CD14-positive monocyte (primary cell): Measurements from ENCODE around the gene TRAK2. TPM values are rescaled to one million over a fixed set of nuclear protein-coding genes. Genes with fewer than 3 reads are reported as not detected.
A peak's percentile ranks its signal among the peaks of the same experiment; 100 is the strongest.

Source experiments
- DNase-seq, 3 donors: peaks; one replicate each; pipeline ENCODE4 v3.0.0-alpha.2; 2011 to 2022
- H2AFZ ChIP-seq: 2 replicates; pipeline ENCODE4 v1.6.0; 2012; ENCODE audit warnings: mild to moderate bottlenecking, low read depth, low read length, inconsistent platforms; ENCODE audit not compliant: insufficient read depth, poor library complexity, severe bottlenecking
- H3K27ac ChIP-seq, 2 donors: 1 replicate in 1 of 2; 2 replicates in 1 of 2; pipeline ENCODE4 v1.5.1; 2012 to 2013; ENCODE audit warnings: low read length in 2 of 2, control low read depth in 1 of 2, inconsistent platforms in 1 of 2, low read depth in 1 of 2, mild to moderate bottlenecking in 1 of 2
- H3K27me3 ChIP-seq, 2 donors: one replicate each; pipeline versions ENCODE4 v1.6.0 to v1.6.1; 2011 to 2013; ENCODE audit warnings: low read length in 2 of 2; ENCODE audit not compliant: control insufficient read depth in 2 of 2, insufficient read depth in 2 of 2
- H3K36me3 ChIP-seq, 2 donors: replicated peaks in 1 of 2; 1 replicate in 1 of 2; 2 replicates in 1 of 2; pipeline versions ENCODE4 v1.5.1 to v1.6.1; 2012 to 2013; ENCODE audit warnings: low read length in 2 of 2, control low read depth in 1 of 2, inconsistent platforms in 1 of 2, mild to moderate bottlenecking in 1 of 2; ENCODE audit not compliant: insufficient read depth in 2 of 2, control insufficient read depth in 1 of 2
- H3K4me1 ChIP-seq, 2 donors: 1 replicate in 1 of 2; 2 replicates in 1 of 2; pipeline versions ENCODE4 v1.5.1 to v1.6.1; 2012 to 2013; ENCODE audit warnings: low read length in 2 of 2, control low read depth in 1 of 2, inconsistent platforms in 1 of 2, mild to moderate bottlenecking in 1 of 2, moderate library complexity in 1 of 2; ENCODE audit not compliant: insufficient read depth in 2 of 2, control insufficient read depth in 1 of 2
- H3K4me2 ChIP-seq: replicated peaks from 2 replicates; pipeline ENCODE3; 2012; ENCODE audit warnings: low read length, moderate library complexity, mild to moderate bottlenecking; ENCODE audit not compliant: poor library complexity, severe bottlenecking; ENCODE audit errors: extremely low read depth
- H3K4me3 ChIP-seq, 3 experiments: fragments of 200-600 bp in 1 of 3; sonication (generic) in 1 of 3; replicated peaks in 1 of 3; 1 replicate in 2 of 3; 2 replicates in 1 of 3; pipeline ENCODE4 v1.5.1; 2011 to 2013; ENCODE audit warnings: low read length in 3 of 3, mild to moderate bottlenecking in 3 of 3, control low read depth in 2 of 3, low read depth in 2 of 3, inconsistent platforms in 1 of 3, moderate library complexity in 1 of 3
- H3K79me2 ChIP-seq: 2 replicates; pipeline ENCODE4 v1.6.0; 2012; ENCODE audit warnings: mild to moderate bottlenecking, control low read depth, inconsistent platforms, low read length, moderate library complexity; ENCODE audit not compliant: insufficient read depth
- H3K9ac ChIP-seq: 2 replicates; pipeline ENCODE4 v1.6.0; 2017; ENCODE audit warnings: low read length, mild to moderate bottlenecking; ENCODE audit not compliant: insufficient read depth, poor library complexity, severe bottlenecking
- H3K9me3 ChIP-seq, 2 donors: replicated peaks in 1 of 2; 1 replicate in 1 of 2; 2 replicates in 1 of 2; pipeline versions ENCODE4 v1.5.1 to v1.6.1; 2012 to 2013; ENCODE audit warnings: low read length in 2 of 2, control low read depth in 1 of 2; ENCODE audit not compliant: control insufficient read depth in 1 of 2, insufficient read depth in 1 of 2
- H4K20me1 ChIP-seq: 2 replicates; pipeline ENCODE4 v1.6.0; 2012; ENCODE audit warnings: mild to moderate bottlenecking, low read length, control low read depth, moderate library complexity; ENCODE audit not compliant: insufficient read depth
- H3K27ac Mint-ChIP-seq, 7 donors: one replicate each; pipeline ENCODE4 v1.8.0; 2020; ENCODE audit warnings: mild to moderate bottlenecking in 7 of 7, mixed read lengths in 7 of 7, moderate library complexity in 6 of 7, inconsistent platforms in 2 of 7
- H3K27me3 Mint-ChIP-seq, 3 donors: one replicate each; pipeline ENCODE4 v1.8.0; 2021 to 2022; ENCODE audit warnings: low read depth in 3 of 3, mild to moderate bottlenecking in 3 of 3, mixed read lengths in 3 of 3, moderate library complexity in 3 of 3, inconsistent platforms in 1 of 3
- H3K36me3 Mint-ChIP-seq, 2 donors: one replicate each; pipeline ENCODE4 v1.8.0; 2020; ENCODE audit warnings: mixed read lengths in 2 of 2, inconsistent platforms in 1 of 2, mild to moderate bottlenecking in 1 of 2
- H3K4me1 Mint-ChIP-seq: one replicate; pipeline ENCODE4 v1.8.0; 2020; ENCODE audit warnings: mild to moderate bottlenecking, mixed read lengths
- H3K4me3 Mint-ChIP-seq, 2 donors: one replicate each; pipeline ENCODE4 v1.8.0; 2020; ENCODE audit warnings: mild to moderate bottlenecking in 2 of 2, mixed read lengths in 2 of 2, moderate library complexity in 1 of 2
- H3K9me3 Mint-ChIP-seq, 7 donors: one replicate each; pipeline ENCODE4 v1.8.0; 2020 to 2022; ENCODE audit warnings: mixed read lengths in 7 of 7, mild to moderate bottlenecking in 6 of 7, moderate library complexity in 6 of 7, inconsistent platforms in 2 of 7
- CTCF ChIP-seq: fragments of 200-600 bp; IDR thresholded peaks from one replicate; pipeline ENCODE4 v1.8.0; 2022; ENCODE audit warnings: antibody characterized with exemption, mild to moderate bottlenecking
- WGBS: methylation state at CpG from one replicate; pipeline ENCODE4 v1.1.5; 2013; ENCODE audit warnings: missing lambda C conversion rate; ENCODE audit not compliant: insufficient coverage; 5-methylcytosine and 5-hydroxymethylcytosine counted together
- intact Hi-C, 2 donors: fragments of 100-400 bp; cut with micrococcal nuclease; formaldehyde crosslinking; loops; one replicate each; pipeline versions ENCODE4 v1.15.0 to v1.15.1; 2023
- polyA plus RNA-seq, 3 donors: library from polyadenylated mRNA; depleted of rRNA in 1 of 3; unstranded in 2 of 3; stranded (reverse) in 1 of 3; fragments of 300-500 nt in 2 of 3; fragments of >200 nt in 1 of 3; fragmentation: Illumina TruSeq in 2 of 3; gene quantifications; 1 replicate in 2 of 3; 2 replicates in 1 of 3; pipeline ENCODE4 v1.2.3, GENCODE V29; 2012 to 2021

The TRAK2 gene
- polyA plus RNA-seq, 3 donors = 7.6 to 16.8 (median 15.3) TPM

- no peak for DNase-seq
- peaks cover 0 to 7% (median 5%) of the 10 kb centered on the region in 7 donors for H3K9me3 Mint-ChIP-seq
- no peaks in the 10 kb centered on the region for H3K27me3 Mint-ChIP-seq
- TF ChIP-seq CTCF = no peak
- Histone ChIP-seq H3K79me2 (peaks cover 17% of the 10 kb centered on the region), H3K4me1 (no peaks in the 10 kb centered on the region), H3K27ac (no peak overlapping the region), H3K27me3 (no peaks in the 10 kb centered on the region), H3K4me3 (no peak overlapping the region), H3K9me3 (no peaks in the 10 kb centered on the region), H3K4me2 (no peak overlapping the region), H3K9ac (no peak overlapping the region), H4K20me1 (peaks cover 26% of the 10 kb centered on the region), H3K36me3 (no peaks in the 10 kb centered on the region), H2AFZ (no peak overlapping the region)
- 96% methylated on average over 6 of the region's 9 CpGs for WGBS
- intact Hi-C loops = no loop called here
- no peak overlapping the region for H3K4me3 Mint-ChIP-seq
- no peaks in the 10 kb centered on the region for H3K4me1 Mint-ChIP-seq
- peak overlapping the region in 2 of 7 donors; percentile 40 to 79 for H3K27ac Mint-ChIP-seq
- peaks cover 4 to 10% of the 10 kb centered on the region in 2 donors for H3K36me3 Mint-ChIP-seq
Measured at GRCh38 chr2:201425952-201426351, 25.3 kb downstream of the TRAK2 start.

GRCh38 chr2:201420442-201421113 lies 30.7 kb downstream of the TRAK2 start:
- peaks cover 18% of the 10 kb centered on the region for H4K20me1 ChIP-seq
- no peaks in the 10 kb centered on the region for H3K27me3 ChIP-seq
- no peak overlapping the region for H3K27ac Mint-ChIP-seq
- H3K79me2 ChIP-seq = peaks cover 17% of the 10 kb centered on the region
- TF ChIP-seq CTCF = no peak
- peaks cover 6 to 31% of the 10 kb centered on the region in 2 donors for H3K36me3 ChIP-seq
- DNase-seq = no peak
- H3K4me2 ChIP-seq = no peak overlapping the region
- H3K4me3 ChIP-seq = no peak overlapping the region
- peaks cover 23% of the 10 kb centered on the region in 2 donors for H3K36me3 Mint-ChIP-seq
- H3K9me3 ChIP-seq = no peaks in the 10 kb centered on the region
- H3K9me3 Mint-ChIP-seq = no peaks in the 10 kb centered on the region
- intact Hi-C loops = no loop called here
- H3K4me1 ChIP-seq = no peaks in the 10 kb centered on the region
- H2AFZ ChIP-seq = no peak overlapping the region
- no CpG with 5 or more reads among the region's 3 CpGs for WGBS
- no peak overlapping the region for H3K27ac ChIP-seq
- H3K27me3 Mint-ChIP-seq = peaks cover 0 to 2% (median 0%) of the 10 kb centered on the region in 3 donors
- H3K4me3 Mint-ChIP-seq = no peak overlapping the region
- no peak overlapping the region for H3K9ac ChIP-seq
- H3K4me1 Mint-ChIP-seq = no peaks in the 10 kb centered on the region
